ENCODE measurements around the gene MET. TPM values are rescaled to one million over a fixed set of nuclear protein-coding genes. Genes with fewer than 3 reads are reported as not detected.

The MET gene
- total and polyA plus RNA-seq, 2 donors (not counting 3 experiments of a cell fraction or from before 2014, with no cell fraction given): 21.1 to 44.5 TPM

GRCh38 chr7:116740231-116740630 is 68.2 kb downstream of the MET start:
- no peaks in the 10 kb centered on the region for H3K79me2 ChIP-seq (ENCODE audit: control insufficient read depth, insufficient read depth, low read length)
- H3K4me2 ChIP-seq (ENCODE audit: insufficient read depth, low read length): no peak overlapping the region
- POLR2A ChIA-PET: interaction anchor here (0.7 kb wide), 1 partner anchor 7 kb away, joined by 6 read pairs; no protein-coding TSS in a partner anchor
- no peaks in the 10 kb centered on the region for H4K20me1 ChIP-seq (replicated peaks; ENCODE audit: control insufficient read depth, extremely low read depth, insufficient read depth, low read length)
- dilution Hi-C loops (cut with MboI; ENCODE audit: extremely low pct_ligation_motif_present, low sequenced_read_pairs) (no loop called here), intact Hi-C loops (cut with micrococcal nuclease) (no loop called here)
- no peak overlapping the region for H3K9ac ChIP-seq (replicated peaks; ENCODE audit: extremely low read depth, insufficient read depth, low read length)
- DNase-seq (ENCODE audit: low read depth, low spot score): no peak
- CTCF ChIA-PET: no interaction called here
- H2AFZ ChIP-seq (ENCODE audit: low read depth, low read length): no peak overlapping the region
- H3K9me3 ChIP-seq (replicated peaks; ENCODE audit: control insufficient read depth, insufficient read depth, low read length): no peaks in the 10 kb centered on the region
- H3K27ac ChIP-seq (ENCODE audit: insufficient read depth, low read depth, low read length): no peak overlapping the region
- no peak overlapping the region for H3K4me3 ChIP-seq (replicated peaks in 1 of 3; ENCODE audit: insufficient read depth in 1 of 3, low read depth in 1 of 3, low read length in 3 of 3)
- H3K9me1 ChIP-seq (replicated peaks; ENCODE audit: control insufficient read depth, extremely low read depth, insufficient read depth, low read length): no peaks in the 10 kb centered on the region
- BruUV-seq (replicated peaks): no TSS peak
- H3K27me3 ChIP-seq (ENCODE audit: control insufficient read depth in 2 of 2, insufficient read depth in 2 of 2, low read length in 2 of 2): no peaks in the 10 kb centered on the region
- H3K36me3 ChIP-seq (ENCODE audit: control insufficient read depth in 2 of 2, extremely low read depth in 1 of 2, insufficient read depth in 2 of 2, low read length in 2 of 2): peaks cover 0 to 4% of the 10 kb centered on the region in 2 experiments
- FAIRE-seq: no peak
- no peak for TF ChIP-seq JUN (IDR thresholded peaks at IDR 0.05; ENCODE audit: borderline replicate concordance, insufficient read depth, insufficient read length, low read depth)
- no peak for TF ChIP-seq MAX (IDR thresholded peaks at IDR 0.05; ENCODE audit: insufficient read depth, insufficient read length)
- TF ChIP-seq CTCF (IDR thresholded peaks at IDR 0.05; ENCODE audit: extremely low read depth in 1 of 2, insufficient read depth in 1 of 2, low read depth in 1 of 2, low read length in 2 of 2): no peak
- TF ChIP-seq POLR2A (IDR thresholded peaks at IDR 0.05; ENCODE audit: low read depth, low read length): no peak
- TF ChIP-seq MYC (IDR thresholded peaks at IDR 0.05; ENCODE audit: low read depth, low read length): no peak
- TF ChIP-seq GATA2 (IDR thresholded peaks at IDR 0.05; ENCODE audit: insufficient read depth, insufficient read length, low read depth, low read length): no peak
- no peak for TF ChIP-seq FOS (IDR thresholded peaks at IDR 0.05; ENCODE audit: borderline replicate concordance, insufficient read depth, low read length)
- TF ChIP-seq POLR2AphosphoS5 (IDR thresholded peaks at IDR 0.05; ENCODE audit: insufficient read depth, low read depth, low read length): no peak
- no peak for TF ChIP-seq EZH2 (IDR thresholded peaks at IDR 0.05; ENCODE audit: borderline replicate concordance, low read depth, low read length, severe bottlenecking)
- H3K4me1 ChIP-seq (ENCODE audit: control insufficient read depth, extremely low read depth, insufficient read depth, low read length): peaks cover 32% of the 10 kb centered on the region

Measured in endothelial cell of umbilical vein (primary cell).